ENCODE results near the gene ADGRB3.
"Not testable (repeated sequence)": the region's sequence is repeated elsewhere in the genome, so short reads cannot be mapped to it uniquely, and the experiment has no call there.

ADGRB3 gene

DNA sequence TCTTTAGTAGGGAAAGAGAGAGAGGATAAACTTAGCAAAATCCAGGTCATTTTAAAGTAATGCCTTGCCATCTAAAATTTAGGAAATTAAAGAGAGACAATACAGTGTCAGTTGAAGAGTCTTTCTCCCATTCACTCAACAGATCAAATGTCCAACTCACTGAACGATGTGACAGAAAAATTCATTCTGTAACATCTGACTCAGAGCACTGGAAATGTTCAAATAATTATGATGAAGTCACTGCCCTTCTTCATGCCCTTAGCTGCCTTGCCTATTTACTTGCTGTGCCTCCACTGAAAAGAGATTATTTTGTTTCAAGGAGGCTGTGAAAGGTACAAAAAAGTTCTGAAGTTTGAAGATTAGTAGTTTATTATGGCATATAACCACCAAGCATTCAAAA is 434.8 kb downstream of the ADGRB3 start:
- no peak for DNase-seq

DNA sequence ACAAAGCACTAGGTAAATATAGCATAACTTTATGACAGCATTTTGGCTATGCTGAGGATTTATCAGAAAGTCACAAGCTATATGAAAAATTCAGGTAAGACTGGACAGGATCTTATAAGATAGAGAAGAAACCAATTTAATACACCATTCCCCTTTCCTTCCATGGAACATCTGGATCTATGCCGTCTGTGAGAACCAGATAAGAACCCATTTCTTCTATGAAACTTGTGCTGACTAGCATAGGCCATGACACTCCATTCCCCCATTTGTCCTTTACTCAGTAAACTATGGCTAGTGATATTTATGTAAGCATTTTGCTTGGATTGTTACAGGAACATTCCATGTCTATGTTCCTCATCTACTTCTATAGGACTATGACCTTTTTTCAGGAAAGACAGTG is 437.7 kb downstream of the ADGRB3 start:
- DNase-seq = no peak

DNA sequence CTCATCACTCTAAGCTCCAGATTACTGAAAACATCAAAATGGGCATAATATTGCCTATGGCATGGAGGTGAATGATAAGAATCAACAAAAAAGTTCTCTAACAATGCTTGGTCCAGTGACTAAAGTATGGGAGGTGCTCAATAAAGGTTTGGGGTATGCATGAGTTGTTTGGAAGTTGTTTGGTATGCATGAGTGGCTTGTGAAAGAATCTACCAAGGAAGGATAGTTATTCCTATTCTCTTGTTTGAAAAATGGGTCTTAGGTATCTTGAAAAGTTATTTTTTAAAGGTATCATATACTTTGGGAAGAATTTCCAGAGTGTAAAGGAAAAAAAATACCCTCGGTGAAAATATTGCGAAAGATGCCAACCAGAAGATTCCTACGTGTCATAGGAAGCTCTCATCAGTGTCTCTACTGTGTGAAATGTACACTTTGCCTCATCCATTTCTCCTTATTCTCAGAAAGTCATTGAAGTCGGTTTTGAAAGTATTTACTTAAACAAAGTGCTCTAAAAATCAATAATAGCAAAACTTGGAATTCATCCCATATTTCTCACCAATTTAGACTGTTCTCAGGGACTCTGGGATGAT is 449.8 kb downstream of the ADGRB3 start:
- no peak for DNase-seq

DNA sequence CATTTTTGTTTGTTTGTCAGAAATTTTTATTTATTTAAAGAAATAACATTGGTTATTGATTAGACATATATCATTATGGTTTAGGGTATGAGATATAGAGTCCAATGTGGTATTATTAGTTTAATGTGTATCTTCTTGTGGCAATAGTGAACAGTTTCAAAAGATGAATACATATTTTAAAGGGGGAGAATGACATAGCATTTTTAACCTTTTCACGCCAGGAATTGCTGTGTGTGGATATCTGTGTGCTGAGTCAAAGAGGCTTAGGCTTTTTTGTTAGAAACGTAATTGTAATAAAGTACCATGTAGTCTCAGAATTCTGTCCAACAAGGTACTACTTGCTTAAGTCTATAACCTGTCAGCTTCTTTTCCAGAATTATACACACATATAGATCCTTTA is 451.6 kb downstream of the ADGRB3 start:
- no peak for DNase-seq

DNA sequence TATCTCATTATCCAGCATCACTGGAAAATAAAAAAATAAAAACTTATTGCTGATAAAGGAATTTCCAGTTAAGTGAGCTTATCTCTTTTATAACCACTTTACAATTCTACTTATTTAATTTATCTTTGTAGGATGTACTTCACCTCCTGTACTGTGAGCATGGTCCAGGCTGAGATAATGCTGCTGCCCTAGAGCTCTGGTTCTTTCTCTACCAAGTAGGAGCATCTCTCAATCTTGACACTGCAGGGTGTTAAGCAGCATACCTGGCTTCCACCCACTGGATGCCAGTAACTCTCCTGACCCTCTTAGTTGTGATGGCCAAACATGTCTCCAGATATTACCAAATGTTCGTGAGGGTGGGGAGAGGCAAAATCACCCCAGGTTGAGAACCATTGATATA is 454.5 kb downstream of the ADGRB3 start:
- no peak for DNase-seq

DNA sequence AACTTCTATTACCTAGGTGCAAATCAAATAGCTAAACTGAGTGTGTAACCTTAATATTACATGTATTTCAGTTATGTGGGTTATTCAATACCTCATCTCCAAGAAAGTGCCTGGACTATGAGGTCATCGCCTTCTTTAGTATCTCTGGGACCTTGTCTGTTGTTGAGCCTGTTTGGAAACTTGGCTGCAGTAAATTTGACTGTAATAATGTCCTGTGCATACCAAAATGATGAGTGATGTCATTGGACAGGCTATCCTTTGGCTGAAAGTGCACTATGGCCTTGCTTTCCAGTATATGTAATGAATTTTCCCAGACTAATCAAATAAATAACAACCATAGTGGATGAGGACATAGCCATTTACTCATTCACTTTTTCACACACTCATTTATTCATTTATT is 455.1 kb downstream of the ADGRB3 start:
- DNase-seq = no peak

DNA sequence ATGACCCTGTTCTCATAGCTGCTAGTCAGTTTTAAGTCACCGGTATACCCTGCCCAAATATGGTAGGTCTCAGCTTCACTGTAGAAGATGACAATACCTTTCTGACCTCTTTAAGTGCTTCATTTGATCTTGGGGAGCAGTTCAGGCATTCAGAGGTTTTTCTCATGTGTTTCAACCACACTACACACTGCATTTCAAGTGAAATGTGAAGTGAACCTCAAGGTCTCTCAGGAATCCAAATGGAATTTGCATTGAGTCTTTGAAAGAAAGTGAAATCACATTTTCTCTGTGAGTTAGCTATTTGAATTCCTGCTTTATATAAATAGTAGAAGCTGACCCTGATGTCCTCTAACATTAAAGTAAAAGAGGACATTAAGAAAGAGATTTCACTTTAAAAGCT is 461.6 kb downstream of the ADGRB3 start:
- DNase-seq = no peak

DNA sequence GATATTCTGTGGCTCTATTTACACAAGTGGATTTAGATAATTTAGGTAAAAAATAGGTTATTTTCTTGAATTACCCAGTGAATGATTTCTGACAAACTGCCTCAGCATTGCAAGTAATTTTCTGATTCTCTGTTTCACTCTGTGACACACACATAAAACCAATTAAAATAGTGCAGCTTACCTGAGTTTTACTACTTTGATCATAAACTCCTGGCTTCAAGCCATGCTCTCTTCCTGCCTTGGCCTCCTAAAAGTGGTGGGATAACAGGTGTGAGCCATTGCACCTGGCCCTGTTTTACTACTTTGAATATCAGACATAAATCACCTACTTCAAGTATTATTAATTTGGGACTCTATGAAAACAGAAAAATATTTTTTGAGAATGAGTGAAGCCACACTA is 462.9 kb downstream of the ADGRB3 start:
- DNase-seq = no peak

DNA sequence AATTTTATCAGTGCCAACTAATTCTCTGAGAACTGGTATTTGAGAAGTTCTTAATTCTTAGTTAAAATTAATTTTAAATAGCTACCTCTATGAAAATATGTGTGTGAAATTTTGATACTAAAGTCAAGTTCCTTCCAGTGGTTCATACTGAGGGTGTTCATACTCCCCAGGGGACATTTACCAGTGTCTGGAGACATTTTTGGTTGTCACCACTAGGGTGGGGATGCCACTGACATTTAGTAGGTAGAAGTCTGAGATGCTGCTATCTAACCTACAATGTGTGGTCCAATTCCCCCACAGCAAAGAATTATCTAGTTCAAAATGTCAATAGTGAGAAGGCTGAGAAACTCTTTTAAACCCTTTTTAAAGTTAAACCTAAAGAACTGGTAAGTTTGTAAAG is 463.8 kb downstream of the ADGRB3 start:
- DNase-seq = no peak

DNA sequence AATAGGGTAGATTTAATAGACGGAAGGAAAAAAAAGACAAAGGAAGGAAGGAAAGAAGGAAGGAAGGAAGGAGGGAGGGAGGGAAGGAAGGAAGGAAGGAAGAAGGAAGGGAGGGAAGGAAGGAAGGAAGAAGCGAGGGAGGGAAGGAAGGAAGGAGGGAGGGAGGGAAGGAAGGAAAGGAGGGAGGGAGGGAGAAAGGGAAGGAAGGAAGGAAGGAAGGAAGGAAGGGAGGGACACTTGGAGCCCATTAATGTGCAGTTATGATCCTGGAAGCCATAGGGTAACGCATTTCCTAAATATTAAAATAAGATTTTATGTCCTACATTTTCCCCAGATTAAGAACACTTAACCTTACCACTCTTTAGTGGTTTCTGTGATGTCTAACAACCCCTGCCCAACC is 465.7 kb downstream of the ADGRB3 start:
- DNase-seq = no peak

DNA sequence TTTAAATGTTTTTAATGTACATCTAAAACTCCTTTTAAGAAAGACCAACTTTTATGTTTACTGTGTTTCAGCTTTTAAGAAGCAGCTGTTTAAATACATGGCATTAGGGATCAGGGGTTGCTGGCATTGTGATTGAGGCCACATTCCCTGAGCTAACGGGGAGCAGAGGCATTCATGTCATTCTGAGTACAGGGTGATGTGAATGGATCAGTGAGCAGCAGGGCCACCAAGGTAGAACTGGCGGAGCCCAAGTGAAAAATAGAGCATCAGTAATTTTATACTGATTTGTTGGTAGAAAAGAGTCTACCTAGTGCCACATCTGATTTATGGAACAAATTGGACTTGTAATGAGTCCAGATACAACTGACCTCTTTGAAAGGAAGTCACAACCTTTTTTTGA is 467.3 kb downstream of the ADGRB3 start:
- no peak for DNase-seq

DNA sequence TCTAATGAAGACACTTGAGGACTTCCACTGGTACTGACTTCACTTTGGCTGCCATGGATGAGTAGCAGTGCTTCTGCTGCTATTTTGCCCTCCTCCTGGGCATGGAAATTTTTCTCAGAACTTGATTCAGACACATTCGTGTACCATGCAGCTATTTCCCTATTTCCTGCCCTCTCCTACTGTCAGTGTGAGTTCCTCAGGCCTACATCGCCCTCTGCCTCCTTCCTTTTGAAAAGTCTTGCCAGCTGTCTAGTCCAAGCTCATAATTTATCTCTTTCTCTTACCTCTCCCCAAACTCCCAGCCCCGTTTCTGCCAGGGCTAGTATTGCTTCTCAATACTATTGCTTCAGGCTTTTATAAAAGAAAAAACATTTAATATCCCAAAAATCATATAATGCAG is 470.2 kb downstream of the ADGRB3 start:
- no peak for DNase-seq

DNA sequence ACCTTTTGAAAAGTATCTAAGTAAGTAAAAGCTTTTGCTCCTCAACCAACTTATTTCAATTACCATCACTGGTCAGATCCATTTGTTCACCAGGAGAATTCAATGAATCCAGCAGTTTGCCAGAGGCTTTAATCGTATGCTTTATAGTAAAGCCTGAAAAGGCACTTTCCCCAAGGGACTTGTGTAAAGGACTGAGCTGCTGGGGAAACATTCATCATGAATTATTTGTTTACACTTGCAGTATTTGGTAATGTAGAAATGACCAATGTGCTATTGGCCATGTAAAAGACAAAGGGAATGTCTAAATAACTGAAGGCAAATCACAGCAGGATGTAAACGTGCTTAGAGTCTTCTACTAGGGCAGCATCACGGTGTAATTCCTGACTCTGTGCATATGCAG is 471.4 kb downstream of the ADGRB3 start:
- no peak for DNase-seq

DNA sequence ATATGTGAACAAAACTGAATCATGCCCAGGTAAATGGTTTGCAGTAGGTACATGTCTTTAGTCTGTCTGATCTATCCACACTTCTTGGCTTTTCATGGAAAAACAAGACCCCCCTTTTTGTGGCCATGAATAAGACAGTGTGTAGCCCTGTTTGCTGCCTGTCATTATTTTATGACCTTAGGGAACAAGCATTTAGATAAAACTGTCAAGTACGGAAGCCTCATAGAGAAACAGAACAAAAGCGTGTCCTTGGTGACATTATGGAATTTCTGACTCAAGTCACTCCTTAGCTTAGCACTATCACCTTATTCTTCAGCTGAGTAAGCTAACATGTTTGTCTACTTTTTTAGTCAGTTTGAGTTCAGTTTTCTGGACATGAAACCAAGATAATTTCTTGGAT is 476.2 kb downstream of the ADGRB3 start:
- DNase-seq = no peak

DNA sequence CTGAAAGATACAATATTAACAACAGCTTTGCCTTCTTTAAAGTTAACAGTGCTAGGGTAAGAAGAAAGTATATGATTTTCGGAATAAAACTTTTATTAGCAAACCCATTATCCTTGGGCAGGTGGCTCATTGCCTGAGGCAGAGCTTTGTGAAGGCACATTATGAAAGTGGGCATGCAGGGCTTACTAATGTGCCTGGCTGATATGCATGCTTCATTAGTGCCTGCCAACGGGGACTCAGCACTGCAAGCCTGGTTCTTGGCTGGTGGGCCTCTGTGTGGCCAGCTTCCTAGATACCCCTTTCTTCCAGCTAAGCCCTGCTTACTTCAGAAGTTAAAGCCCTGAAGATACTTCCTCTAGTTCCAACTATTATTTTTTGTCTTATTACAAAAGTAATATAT is 481.6 kb downstream of the ADGRB3 start:
- no peak for DNase-seq

DNA sequence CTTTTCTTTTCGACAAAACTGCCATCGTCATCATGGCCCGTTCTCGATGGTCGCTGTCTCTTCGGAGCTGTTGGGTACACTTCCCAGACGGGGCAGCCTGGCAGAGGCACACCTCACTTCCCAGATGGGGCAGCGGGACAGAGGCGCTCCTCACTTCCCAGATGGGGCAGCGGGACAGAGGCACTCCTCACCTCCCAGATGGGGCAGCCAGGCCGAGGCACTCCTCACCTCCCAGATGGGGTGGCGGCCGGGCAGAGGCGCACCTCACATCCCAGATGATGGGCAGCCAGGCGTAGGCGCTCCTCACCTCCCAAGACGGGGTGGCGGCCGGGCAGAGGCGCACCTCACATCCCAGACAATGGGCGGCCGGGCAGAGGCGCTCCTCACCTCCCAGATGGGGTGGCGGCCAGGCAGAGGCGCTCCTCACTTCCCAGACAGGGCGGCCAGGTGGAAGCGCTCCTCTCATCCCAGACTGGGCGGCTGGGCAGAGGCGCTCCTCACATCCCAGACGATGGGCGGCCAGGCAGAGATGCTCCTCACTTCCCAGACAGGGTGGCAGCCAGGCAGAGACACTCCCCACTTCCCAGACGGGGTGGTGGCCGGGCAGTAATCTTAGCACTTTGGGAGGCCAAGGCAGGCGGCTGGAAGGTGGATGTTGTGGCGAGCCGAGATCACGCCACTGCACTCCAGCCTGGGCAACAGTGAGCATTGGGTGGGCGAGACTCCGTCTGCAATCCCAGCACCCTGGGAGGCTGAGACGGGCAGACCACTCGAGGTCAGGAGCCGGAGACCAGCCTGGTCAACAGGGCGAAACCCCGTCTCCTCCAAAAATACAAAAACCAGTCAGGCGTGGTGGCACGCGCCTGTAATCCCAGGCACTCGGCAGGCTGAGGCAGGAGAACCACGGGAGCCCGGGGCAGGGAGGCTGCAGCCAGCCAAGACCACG is 486.7 kb downstream of the ADGRB3 start:
- not testable (repeated sequence) for DNase-seq

DNA sequence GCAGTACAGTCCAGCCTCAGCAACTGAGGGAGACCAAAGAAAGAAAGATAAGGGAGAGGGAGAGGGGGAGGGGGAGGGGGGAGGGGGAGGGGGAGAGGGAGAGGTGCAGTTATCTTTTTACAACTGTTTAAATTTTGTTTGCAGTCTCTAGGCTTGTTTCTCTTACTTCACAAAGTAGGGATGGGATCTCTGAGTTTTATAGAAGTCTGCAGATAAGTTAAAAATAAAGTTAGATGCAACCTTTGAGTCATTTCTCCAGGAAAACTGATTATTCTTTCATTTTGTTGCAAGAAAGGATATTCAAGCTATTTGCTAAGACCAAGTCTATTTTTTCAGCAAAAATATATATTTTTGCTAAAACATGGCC is 487.3 kb downstream of the ADGRB3 start:
- no peak for DNase-seq

DNA sequence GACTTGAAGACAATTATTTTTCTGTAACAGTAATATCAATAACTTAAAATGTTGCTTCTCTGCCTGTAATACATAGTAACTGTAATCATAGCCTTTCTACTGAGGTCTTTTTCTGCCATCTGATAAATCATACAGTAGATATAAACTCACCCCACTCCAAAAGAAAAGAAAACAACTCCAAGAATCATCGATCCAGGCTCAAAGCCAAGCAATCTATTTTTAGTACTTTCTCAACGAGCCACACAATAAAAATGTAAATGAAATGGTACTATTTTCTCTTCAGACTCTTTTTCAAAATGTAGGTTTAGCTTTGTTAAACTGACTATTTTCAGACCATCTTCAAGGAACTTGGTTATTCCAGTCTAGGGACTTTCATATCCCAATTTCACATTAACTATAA is 493.3 kb downstream of the ADGRB3 start:
- no peak for DNase-seq

DNA sequence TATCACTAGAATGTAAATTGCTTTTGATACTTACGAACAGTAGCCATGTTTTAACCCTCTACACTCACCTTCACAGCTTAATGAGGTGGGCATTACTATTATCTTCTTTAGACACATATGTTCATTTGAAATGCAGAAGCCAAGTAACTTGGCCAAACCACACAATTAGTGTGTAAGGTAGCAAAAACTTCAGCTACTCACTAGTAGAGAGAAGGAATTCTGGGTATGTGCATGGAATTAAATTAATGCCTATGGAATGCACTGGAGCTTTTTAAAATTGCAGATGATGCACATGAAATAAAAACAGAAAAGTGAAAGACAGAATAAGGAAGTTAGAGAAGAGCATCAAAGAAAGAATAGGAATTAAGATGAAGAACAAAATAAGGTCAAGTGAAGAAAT is 494.0 kb downstream of the ADGRB3 start:
- no peak for DNase-seq

DNA sequence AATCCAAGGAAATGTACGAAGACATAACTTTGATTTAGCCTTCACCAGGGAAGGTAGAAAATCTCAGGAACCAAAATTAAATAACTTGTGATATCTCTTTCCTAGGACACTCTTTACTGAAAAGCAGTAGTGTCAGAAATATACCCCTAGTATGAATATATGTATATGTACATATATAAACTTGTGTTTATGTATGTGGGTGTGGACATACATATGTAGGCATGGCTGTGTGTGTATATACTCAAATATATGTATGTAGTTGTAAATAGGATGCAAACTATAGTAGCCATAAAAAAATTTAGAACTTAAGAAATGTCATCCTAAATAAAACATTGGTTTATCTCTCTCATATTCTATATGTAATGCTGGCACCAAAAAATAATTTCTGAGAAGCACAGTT is 500.8 kb downstream of the ADGRB3 start:
- no peak for DNase-seq

DNA sequence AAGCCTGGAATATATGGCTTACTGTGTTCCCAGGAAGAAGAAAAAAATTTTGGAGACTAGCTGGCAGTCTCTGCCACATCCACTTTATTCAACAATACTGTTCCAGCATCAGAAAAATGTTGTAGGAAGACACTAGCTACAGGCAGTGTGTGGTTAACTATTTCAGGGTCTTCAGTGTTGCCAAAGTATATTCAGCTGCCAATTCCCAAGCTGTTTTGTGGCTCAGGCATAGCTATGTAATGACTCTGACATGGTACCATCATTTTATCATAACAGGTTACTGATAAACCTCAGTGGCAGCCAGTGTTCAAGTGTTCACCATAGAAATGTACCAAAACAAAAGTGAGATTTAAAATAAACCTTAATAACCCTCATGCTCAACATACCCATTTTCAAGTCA is 503.1 kb downstream of the ADGRB3 start:
- no peak for DNase-seq

DNA sequence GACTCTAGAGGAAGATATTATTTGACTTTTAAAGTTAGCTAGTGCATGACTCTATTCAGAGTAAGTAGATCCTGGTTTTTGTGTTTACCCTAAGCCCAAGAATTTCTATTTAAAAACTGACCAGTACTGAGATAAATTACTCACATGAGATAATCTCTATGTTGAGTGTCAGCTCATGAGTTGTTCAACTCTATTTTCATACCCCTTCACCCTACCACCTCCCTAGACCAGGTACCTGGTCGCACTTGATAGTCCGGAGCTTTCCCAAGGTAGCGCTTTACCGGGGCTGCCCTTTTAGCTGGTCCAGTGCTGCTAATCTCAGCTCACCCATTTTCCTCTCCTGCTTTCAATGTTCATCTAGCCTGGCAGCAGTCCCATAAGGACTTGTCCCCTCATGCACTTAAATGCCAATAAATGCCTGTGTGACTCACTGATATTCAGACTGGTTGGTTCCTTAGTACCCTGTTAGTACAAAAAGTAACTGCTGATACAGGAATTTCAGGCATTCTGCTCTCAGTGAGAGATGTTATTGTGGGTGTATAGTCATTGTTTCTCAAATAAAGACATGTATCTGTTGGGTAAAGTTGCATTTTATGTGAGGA is 503.9 kb downstream of the ADGRB3 start:
- no peak for DNase-seq

DNA sequence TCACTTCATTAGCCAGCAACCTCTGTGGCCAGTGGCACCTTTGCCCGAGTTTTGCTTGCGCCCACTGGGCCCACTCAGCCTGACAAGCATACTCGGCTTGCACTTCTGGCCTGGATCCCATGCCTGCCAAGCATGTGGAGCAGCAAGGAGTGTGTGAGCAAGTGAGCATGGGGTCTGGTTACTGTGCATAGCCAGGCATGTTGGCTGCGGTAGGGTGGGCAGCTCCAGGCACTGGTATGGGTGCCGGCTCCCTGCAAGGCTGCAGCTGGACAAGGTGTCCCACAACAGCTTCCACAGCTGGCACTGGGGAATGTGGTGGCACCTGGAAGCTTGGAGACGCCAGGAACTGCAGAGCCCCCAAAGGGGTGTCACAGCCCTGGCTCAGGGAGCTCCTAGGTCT is 510.0 kb downstream of the ADGRB3 start:
- DNase-seq = no peak

DNA sequence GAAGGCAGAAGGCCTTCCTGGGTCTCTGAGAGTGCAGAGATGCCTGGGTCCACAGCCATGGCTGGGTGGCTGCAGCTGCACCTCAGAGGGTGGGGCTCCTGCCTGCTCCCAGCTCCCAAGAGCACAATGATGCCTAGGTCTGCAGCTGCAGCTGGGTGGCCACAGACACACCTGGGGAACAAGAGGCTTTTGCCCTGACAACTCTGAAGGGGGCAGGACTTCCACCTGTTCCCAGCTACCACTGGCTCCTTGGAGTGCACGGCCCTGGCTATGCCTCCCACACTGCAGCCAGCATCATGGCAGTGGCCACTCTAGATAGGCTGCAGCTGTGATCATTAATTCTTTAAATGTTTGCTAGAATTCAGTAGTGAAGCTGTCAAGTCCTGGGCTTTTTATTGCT is 511.3 kb downstream of the ADGRB3 start:
- no peak for DNase-seq

Data from activated T-cell treated with anti-CD3 and anti-CD28 coated beads for 4 hours (primary cell).